HepG2 (cell line): ENCODE results near the gene CLPTM1L. TPM values are rescaled to one million over a fixed set of nuclear protein-coding genes. Genes with fewer than 3 reads are reported as not detected.

Source experiments
- ATAC-seq: fragments of 200-7000 bp; cut with Tn5 transposase; 3 replicates; pipeline ENCODE4 v1.9.1; 2020; ENCODE audit warnings: mild to moderate bottlenecking, moderate library complexity
- BruUV-seq: library from RNA; stranded (reverse); fragments of 400-500 nt; replicated peaks from 2 replicates; lab custom pipeline; 2021; lab: Mats Ljungman, UMichigan
- CTCF ChIA-PET: fragments of 300-600 bp; formaldehyde crosslinking; extraction: SDS; loops from one replicate; lab custom pipeline; 2021; ENCODE audit warnings: low total read pairs, inconsistent platforms, low intra/inter-chr PET ratio; lab: Yijun Ruan, JAX
- POLR2A ChIA-PET: fragments of 350-600 bp; sonication (Branson Sonifier 250); formaldehyde crosslinking; loops from one replicate; lab custom pipeline; 2020; ENCODE audit warnings: antibody characterized with exemption, inconsistent platforms; lab: Yijun Ruan, JAX
- DNase-seq: peaks from one replicate; pipeline ENCODE4 v3.0.0-alpha.2; 2015; ENCODE audit warnings: low spot score
- FAIRE-seq: peaks from 3 replicates; lab custom pipeline; 2011; peaks lifted over from hg19 to GRCh38; lab: Jason Lieb, UNC
- H2AFZ ChIP-seq: one replicate; pipeline ENCODE4 v1.6.1; 2011; ENCODE audit warnings: low read length, inconsistent platforms
- H3K27ac ChIP-seq: fragments of 300-600 bp; 3 replicates; pipeline ENCODE4 v1.8.0; 2011; ENCODE audit warnings: mixed run types, mild to moderate bottlenecking, mixed read lengths, low read length, inconsistent platforms; ENCODE audit not compliant: insufficient read depth; ENCODE audit errors: extremely low read length
- H3K27me3 ChIP-seq, 2 experiments: fragments of 200-600 bp in 1 of 2; 2 replicates in 1 of 2; 3 replicates in 1 of 2; pipeline versions ENCODE4 v1.6.0 to v1.8.0; 2011; ENCODE audit warnings: low read length in 2 of 2, mild to moderate bottlenecking in 2 of 2, moderate library complexity in 2 of 2, inconsistent platforms in 1 of 2; ENCODE audit not compliant: insufficient read depth in 2 of 2, control insufficient read depth in 1 of 2
- H3K36me3 ChIP-seq, 2 experiments: fragments of 200-600 bp in 1 of 2; replicated peaks in 1 of 2; 2 replicates in 1 of 2; 3 replicates in 1 of 2; pipeline versions ENCODE4 v1.5.1 to v1.8.0; 2011; ENCODE audit warnings: low read length in 2 of 2, inconsistent platforms in 1 of 2; ENCODE audit not compliant: insufficient read depth in 2 of 2, control insufficient read depth in 1 of 2
- H3K4me1 ChIP-seq: 2 replicates; pipeline ENCODE4 v1.5.1; 2012; ENCODE audit warnings: low read length, inconsistent platforms; ENCODE audit not compliant: insufficient read depth
- H3K4me2 ChIP-seq: 2 replicates; pipeline ENCODE4 v1.6.0; 2011; ENCODE audit warnings: low read depth, low read length, inconsistent platforms
- H3K4me3 ChIP-seq, 3 experiments: fragments of 200-600 bp in 1 of 3; sonication (generic), shearing (Covaris generic) in 1 of 3; replicated peaks in 1 of 3; 2 replicates each; pipeline ENCODE4 v1.5.1; 2011 to 2016; ENCODE audit warnings: low read length in 3 of 3, inconsistent platforms in 2 of 3, low read depth in 2 of 3, mild to moderate bottlenecking in 2 of 3, control low read depth in 1 of 3, mixed read lengths in 1 of 3; ENCODE audit not compliant: insufficient read depth in 1 of 3
- H3K79me2 ChIP-seq: one replicate; pipeline ENCODE4 v1.6.1; 2011; ENCODE audit warnings: low read length, inconsistent platforms; ENCODE audit not compliant: insufficient read depth
- H3K9ac ChIP-seq: 2 replicates; pipeline ENCODE4 v1.6.0; 2011; ENCODE audit warnings: mild to moderate bottlenecking, low read depth, low read length, inconsistent platforms; ENCODE audit not compliant: insufficient read depth
- H3K9me3 ChIP-seq: 2 replicates; pipeline ENCODE4 v1.5.1; 2012; ENCODE audit warnings: mild to moderate bottlenecking, low read length
- H4K20me1 ChIP-seq: 2 replicates; pipeline ENCODE4 v1.6.0; 2011; ENCODE audit warnings: inconsistent platforms, mild to moderate bottlenecking, low read length, moderate library complexity; ENCODE audit not compliant: insufficient read depth
- E2F1 ChIP-seq: sonication (generic); formaldehyde crosslinking; IDR thresholded peaks from 2 replicates; pipeline ENCODE4 v1.5.0; 2020; ENCODE audit warnings: missing genetic modification reagents
- ELF4 ChIP-seq: sonication (generic); formaldehyde crosslinking; IDR thresholded peaks from 2 replicates; pipeline ENCODE4 v1.5.0; 2020; ENCODE audit warnings: missing genetic modification reagents, mild to moderate bottlenecking, moderate library complexity, borderline replicate concordance
- HINFP ChIP-seq: sonication (generic); formaldehyde crosslinking; IDR thresholded peaks from 2 replicates; pipeline ENCODE4 v1.4.0; 2020; ENCODE audit warnings: low read depth, mild to moderate bottlenecking, missing genetic modification reagents
- RERE ChIP-seq: IDR thresholded peaks from 2 replicates; pipeline ENCODE4 v1.6.1; 2016; ENCODE audit warnings: low read depth, missing genetic modification reagents, missing compliant biosample characterization
- SRSF1 ChIP-seq: fragments of 200-400 bp; formaldehyde crosslinking; optimal IDR thresholded peaks from 2 replicates; pipeline ENCODE3; 2017; ENCODE audit warnings: mild to moderate bottlenecking, low read depth, low read length, moderate library complexity
- XRCC5 ChIP-seq: fragments of 200-400 bp; formaldehyde crosslinking; optimal IDR thresholded peaks from 2 replicates; pipeline ENCODE3; 2017; ENCODE audit warnings: mild to moderate bottlenecking, low read length
- ZIK1 ChIP-seq: sonication (generic); formaldehyde crosslinking; IDR thresholded peaks from 2 replicates; pipeline ENCODE4 v1.5.0; 2020; ENCODE audit warnings: mild to moderate bottlenecking, low read depth, missing genetic modification reagents, borderline replicate concordance
- ZNF431 ChIP-seq: sonication (generic); formaldehyde crosslinking; IDR thresholded peaks from 2 replicates; pipeline ENCODE4 v1.9.0; 2022; ENCODE audit warnings: missing genetic modification reagents, low read depth, mild to moderate bottlenecking, borderline replicate concordance
- WGBS: methylation state at CpG from one replicate; pipeline ENCODE4 v1.1.6; 2017; ENCODE audit warnings: low lambda C conversion rate; 5-methylcytosine and 5-hydroxymethylcytosine counted together
- in situ Hi-C: cut with HindIII; loops from 2 replicates; pipeline ENCODE4 v1.10.0; 2017; ENCODE audit warnings: low pct_unique_long_range_greater_than_20kb; ENCODE audit not compliant: extremely low pct_ligation_motif_present
- intact Hi-C: fragments of 100-400 bp; cut with micrococcal nuclease; formaldehyde crosslinking; loops from one replicate; pipeline ENCODE4 v1.10.0; 2022; ENCODE audit not compliant: unreplicated experiment
- polyA plus RNA-seq, 8 experiments: library from polyadenylated mRNA; depleted of rRNA in 3 of 8; stranded (reverse) in 7 of 8; unstranded in 1 of 8; fragments of >200 nt; fragmentation: Illumina TruSeq in 4 of 8; extraction: Trizol in 4 of 8; gene quantifications; 2 replicates each; pipeline versions ENCODE4 v1.2.1 to v1.2.3, GENCODE V29; 2011 to 2016; ENCODE audit warnings: low read depth in 4 of 8, missing spikeins in 1 of 8, mixed read lengths in 1 of 8; ENCODE audit not compliant: insufficient read depth in 1 of 8
- total RNA-seq, 5 experiments: library from RNA; depleted of rRNA; stranded (reverse); fragments of >200 nt; fragmentation: Illumina TruSeq; extraction: Trizol; gene quantifications; 2 replicates each; pipeline ENCODE4 v1.2.3, GENCODE V29; 2016; ENCODE audit warnings: low read depth in 1 of 5

CLPTM1L gene
- total and polyA plus RNA-seq, 2 of the 13 experiments (the other 11 are each of a cell fraction or from before 2014, with no cell fraction given) = 80.3 to 124 TPM

GRCh38 chr5:1323803-1324173, 21.1 kb downstream of the CLPTM1L start:
- Histone ChIP-seq H2AFZ (no peak overlapping the region), H3K4me1 (peaks cover 28% of the 10 kb centered on the region), H3K36me3 (peaks cover 33 to 55% of the 10 kb centered on the region in 2 experiments; a peak in 4 of 5 replicates), H3K79me2 (no peaks in the 10 kb centered on the region), H3K9me3 (no peaks in the 10 kb centered on the region), H3K9ac (no peak overlapping the region), H3K4me2 (no peak overlapping the region), H3K27ac (no peak overlapping the region), H3K4me3 (no peak overlapping the region), H3K27me3 (no peaks in the 10 kb centered on the region), H4K20me1 (peaks cover 15% of the 10 kb centered on the region)
- no TSS peak for BruUV-seq
- 96% methylated on average over 10 of the region's 13 CpGs for WGBS
- ATAC-seq (no peak), DNase-seq (no peak), FAIRE-seq (no peak)
- in situ Hi-C loops (no loop called here), intact Hi-C loops (no loop called here)
- CTCF ChIA-PET = no interaction called here
- POLR2A ChIA-PET = no interaction called here
- TF ChIP-seq HINFP (CRISPR knock-in tag) (no peak), XRCC5 (no peak), ZIK1 (CRISPR knock-in tag) (no peak)

GRCh38 chr5:1322955-1323802, 21.7 kb downstream of the CLPTM1L start:
- H3K27me3 ChIP-seq = no peaks in the 10 kb centered on the region
- no peak for ATAC-seq
- H4K20me1 ChIP-seq = peaks cover 9% of the 10 kb centered on the region
- no peak overlapping the region for H3K4me2 ChIP-seq
- in situ Hi-C loops (no loop called here), intact Hi-C loops (no loop called here)
- ChIA-PET CTCF (no interaction called here), POLR2A (no interaction called here)
- H3K79me2 ChIP-seq = no peaks in the 10 kb centered on the region
- H3K4me1 ChIP-seq = peaks cover 22% of the 10 kb centered on the region
- DNase-seq = no peak
- H3K27ac ChIP-seq = no peak overlapping the region
- H2AFZ ChIP-seq = no peak overlapping the region
- over 99% methylated on average over 15 of the region's 24 CpGs for WGBS
- no peak overlapping the region for H3K9ac ChIP-seq
- FAIRE-seq = no peak
- H3K4me3 ChIP-seq = no peak overlapping the region
- peaks cover 34 to 56% of the 10 kb centered on the region in 2 experiments; a peak in 4 of 5 replicates for H3K36me3 ChIP-seq
- BruUV-seq = no TSS peak
- no peaks in the 10 kb centered on the region for H3K9me3 ChIP-seq
- TF ChIP-seq RERE (CRISPR knock-in tag) (no peak), SRSF1 (no peak), ZNF431 (no peak), E2F1 (no peak), ELF4 (CRISPR knock-in tag) (no peak)
